ENCODE results near the gene TMEM123.

The TMEM123 gene

GRCh38 chr11:102489186-102490145 is 36.9 kb upstream of the TMEM123 start:
- no peak for TF ChIP-seq REST (IDR thresholded peaks at IDR 0.05; ENCODE audit: insufficient read depth in 1 of 2, low read depth in 2 of 2, low read length in 2 of 2)
- no peak for TF ChIP-seq FOXP2 (optimal IDR thresholded peaks at IDR 0.05; ENCODE audit: borderline replicate concordance, extremely low read depth, extremely low read length, insufficient read depth)
- TF ChIP-seq TAF1 (IDR thresholded peaks at IDR 0.05; ENCODE audit: borderline replicate concordance, insufficient read depth, low read length): no peak
- no peak for TF ChIP-seq SIN3A (IDR thresholded peaks at IDR 0.05; ENCODE audit: borderline replicate concordance, insufficient read depth, low read length)
- TF ChIP-seq POLR2AphosphoS5 (IDR thresholded peaks at IDR 0.05; ENCODE audit: low read depth, low read length): no peak

GRCh38 chr11:102488208-102488607 is 35.6 kb upstream of the TMEM123 start:
- TF ChIP-seq REST (IDR thresholded peaks at IDR 0.05; ENCODE audit: insufficient read depth in 1 of 2, low read depth in 2 of 2, low read length in 2 of 2) (no peak), POLR2AphosphoS5 (IDR thresholded peaks at IDR 0.05; ENCODE audit: low read depth, low read length) (no peak), SIN3A (IDR thresholded peaks at IDR 0.05; ENCODE audit: borderline replicate concordance, insufficient read depth, low read length) (no peak), FOXP2 (optimal IDR thresholded peaks at IDR 0.05; ENCODE audit: borderline replicate concordance, extremely low read depth, extremely low read length, insufficient read depth) (no peak), TAF1 (IDR thresholded peaks at IDR 0.05; ENCODE audit: borderline replicate concordance, insufficient read depth, low read length) (no peak)

GRCh38 chr11:102487214-102487613 is 34.6 kb upstream of the TMEM123 start:
- TF ChIP-seq FOXP2 (optimal IDR thresholded peaks at IDR 0.05; ENCODE audit: borderline replicate concordance, extremely low read depth, extremely low read length, insufficient read depth) (no peak), POLR2AphosphoS5 (IDR thresholded peaks at IDR 0.05; ENCODE audit: low read depth, low read length) (no peak)

- TF ChIP-seq REST (IDR thresholded peaks at IDR 0.05; ENCODE audit: insufficient read depth in 1 of 2, low read depth in 2 of 2, low read length in 2 of 2) (no peak), TAF1 (IDR thresholded peaks at IDR 0.05; ENCODE audit: borderline replicate concordance, insufficient read depth, low read length) (no peak), SIN3A (IDR thresholded peaks at IDR 0.05; ENCODE audit: borderline replicate concordance, insufficient read depth, low read length) (no peak), POLR2AphosphoS5 (IDR thresholded peaks at IDR 0.05; ENCODE audit: low read depth, low read length) (no peak), FOXP2 (optimal IDR thresholded peaks at IDR 0.05; ENCODE audit: borderline replicate concordance, extremely low read depth, extremely low read length, insufficient read depth) (no peak)
Observed at GRCh38 chr11:102486584-102486983, 34.0 kb upstream of the TMEM123 start.

- no peak for TF ChIP-seq POLR2AphosphoS5 (IDR thresholded peaks at IDR 0.05; ENCODE audit: low read depth, low read length)
- TF ChIP-seq REST (IDR thresholded peaks at IDR 0.05; ENCODE audit: insufficient read depth in 1 of 2, low read depth in 2 of 2, low read length in 2 of 2): no peak
- TF ChIP-seq SIN3A (IDR thresholded peaks at IDR 0.05; ENCODE audit: borderline replicate concordance, insufficient read depth, low read length): no peak
- no peak for TF ChIP-seq FOXP2 (optimal IDR thresholded peaks at IDR 0.05; ENCODE audit: borderline replicate concordance, extremely low read depth, extremely low read length, insufficient read depth)
- no peak for TF ChIP-seq TAF1 (IDR thresholded peaks at IDR 0.05; ENCODE audit: borderline replicate concordance, insufficient read depth, low read length)
Observed at GRCh38 chr11:102485095-102485722, 32.6 kb upstream of the TMEM123 start.
